GM19043 (cell line): ENCODE data around the gene KRT72.

Experiments used
- ATAC-seq: cut with Tn5 transposase; IDR thresholded peaks from one replicate; pipeline ENCODE4 v1.9.1; 2021; ENCODE audit warnings: low read depth; ENCODE audit not compliant: unreplicated experiment

Gene KRT72

DNA sequence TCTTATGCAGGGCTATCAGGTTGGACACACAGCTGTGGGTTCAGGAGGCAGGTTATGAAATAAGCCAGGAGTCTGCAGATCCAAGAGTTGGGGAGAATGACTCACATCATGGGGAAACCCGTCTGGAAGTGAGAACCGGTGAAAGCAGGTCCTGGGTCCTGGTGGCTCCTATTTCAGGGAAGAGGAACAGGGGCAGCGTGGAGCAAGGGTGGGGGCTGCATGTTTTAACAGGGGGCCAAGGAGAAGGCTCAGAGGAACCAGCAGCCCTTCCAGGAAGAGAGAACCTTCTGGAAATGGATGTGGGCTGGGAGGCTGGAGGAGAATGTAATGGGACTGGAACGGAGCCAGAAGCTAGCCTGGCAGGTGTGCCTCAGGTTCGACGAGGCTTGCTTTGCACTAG lies 19.8 kb downstream of the KRT72 start:
- ATAC-seq: no peak

DNA sequence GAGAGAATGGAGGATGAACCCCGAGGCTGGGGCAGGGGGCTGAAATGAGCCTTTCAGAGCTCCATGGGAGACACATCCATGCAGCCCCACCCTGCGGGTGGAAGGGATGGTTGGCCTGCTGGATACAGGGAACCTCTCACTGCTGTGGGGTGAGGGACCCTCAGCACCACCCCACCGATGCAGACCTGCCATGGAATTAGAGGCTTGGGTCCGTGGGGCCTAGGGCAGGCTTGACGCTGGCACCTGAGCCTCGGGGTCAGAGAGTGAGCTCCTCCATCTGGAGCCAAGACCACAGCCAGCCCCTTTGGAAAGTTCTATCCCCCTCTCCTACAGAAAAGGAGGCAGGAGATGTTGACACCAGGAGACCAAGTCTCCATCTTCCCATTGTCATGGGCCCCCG lies 20.2 kb downstream of the KRT72 start:
- ATAC-seq: no peak

DNA sequence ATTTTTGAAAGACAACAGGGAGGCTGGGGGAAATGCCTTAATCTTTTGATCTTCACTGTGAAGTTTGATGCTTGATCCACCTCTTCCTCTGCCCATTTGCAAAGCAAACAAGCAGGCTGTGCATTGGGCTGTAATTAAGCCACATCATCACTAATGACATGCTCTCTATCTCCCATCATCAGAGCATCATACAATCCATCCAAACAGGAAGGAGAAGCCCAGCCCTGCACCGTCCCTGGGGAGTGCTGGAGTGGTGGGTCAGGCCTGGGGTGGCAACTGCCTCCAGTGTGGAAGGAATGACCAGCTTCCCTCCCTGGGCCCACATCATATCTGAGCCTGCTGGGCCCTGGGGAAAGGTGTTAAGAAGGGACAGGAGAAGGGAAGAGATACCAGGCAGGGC lies 20.8 kb downstream of the KRT72 start:
- no peak for ATAC-seq

DNA sequence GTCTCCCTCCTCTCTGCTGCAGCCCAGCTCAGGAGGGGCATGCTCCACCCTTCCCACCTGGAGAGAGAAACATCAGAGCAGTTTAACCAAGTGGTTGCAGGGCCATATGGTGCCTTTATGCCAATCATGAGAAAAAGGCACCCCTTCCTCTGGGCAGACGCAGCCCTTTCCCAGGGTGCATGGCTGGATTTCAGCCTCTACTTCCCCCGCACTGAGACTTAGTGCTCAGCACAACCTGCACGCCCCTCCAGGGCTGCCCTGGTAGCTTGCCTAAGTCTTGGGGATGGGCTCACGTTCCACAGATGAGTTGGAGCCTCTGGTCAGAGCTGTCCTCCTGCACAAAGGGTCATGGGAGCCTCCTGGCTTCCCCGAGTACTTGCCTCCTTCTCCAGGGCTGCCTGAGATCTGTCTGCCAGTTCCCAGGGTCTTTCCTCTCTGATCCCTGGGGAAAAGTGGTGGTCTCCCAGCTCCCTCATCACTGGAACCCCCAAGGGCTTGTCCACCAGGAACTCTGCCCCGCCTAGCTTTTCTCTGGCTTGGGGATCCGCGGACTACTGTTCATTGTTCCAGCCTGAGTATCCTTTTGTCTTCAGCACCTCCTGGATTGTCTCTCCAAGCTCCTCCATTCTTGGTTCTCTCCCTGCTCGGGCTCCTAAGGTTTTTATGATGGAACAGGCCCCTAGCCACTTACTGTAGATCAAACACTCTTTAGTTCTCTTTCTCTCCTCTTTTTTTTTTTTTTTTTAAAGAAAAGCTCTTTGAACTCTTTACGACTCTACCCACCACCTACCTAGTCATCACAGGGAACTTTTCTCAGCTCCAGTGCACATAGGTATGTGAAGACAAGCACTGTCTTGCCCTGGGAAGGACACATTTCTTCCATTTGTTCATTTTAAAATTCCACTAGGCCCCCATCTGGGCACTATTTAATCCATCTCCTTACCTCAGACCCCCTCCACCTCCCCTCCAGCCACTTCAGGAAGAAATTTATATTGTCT lies 21.5 kb downstream of the KRT72 start:
- no peak for ATAC-seq

DNA sequence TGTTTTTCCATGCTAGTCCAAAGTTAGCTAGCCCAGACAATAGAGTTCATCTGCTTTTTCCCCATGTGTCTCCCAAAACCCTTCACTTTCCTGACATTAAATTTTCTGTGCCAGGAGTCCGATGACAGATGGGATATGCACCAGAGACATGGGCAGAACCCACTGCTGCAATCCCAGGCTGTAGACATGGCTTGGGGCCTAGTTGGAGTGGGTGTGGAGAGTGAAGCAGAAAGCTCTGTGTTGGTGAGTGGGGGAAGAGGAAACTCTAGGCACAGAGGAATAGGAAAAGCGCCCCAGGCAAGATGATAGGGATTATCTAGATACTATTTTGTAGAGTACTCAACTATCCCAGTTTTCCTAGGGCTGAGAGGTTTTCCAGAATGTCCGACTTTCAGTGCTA lies 22.8 kb downstream of the KRT72 start:
- no peak for ATAC-seq

DNA sequence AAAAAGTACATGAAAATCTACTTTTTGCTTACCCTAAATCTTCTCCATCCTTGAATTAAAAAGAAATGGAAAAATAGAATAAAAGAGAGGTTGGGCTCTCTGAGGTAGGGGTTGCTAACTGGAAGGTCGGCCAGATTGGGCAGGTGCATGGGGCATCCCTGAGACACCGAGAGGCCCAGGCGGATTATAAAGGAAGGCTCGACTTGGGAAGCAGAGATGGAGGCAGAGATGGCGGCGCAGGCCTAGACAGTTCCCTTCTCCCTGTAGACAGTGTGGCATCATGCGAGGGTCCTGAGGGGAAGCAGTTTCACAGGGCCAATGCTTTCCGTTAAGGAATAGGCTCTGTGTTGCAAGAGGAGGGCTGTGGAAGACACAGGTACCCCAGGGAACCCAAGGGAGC lies 23.9 kb downstream of the KRT72 start:
- ATAC-seq: no peak

DNA sequence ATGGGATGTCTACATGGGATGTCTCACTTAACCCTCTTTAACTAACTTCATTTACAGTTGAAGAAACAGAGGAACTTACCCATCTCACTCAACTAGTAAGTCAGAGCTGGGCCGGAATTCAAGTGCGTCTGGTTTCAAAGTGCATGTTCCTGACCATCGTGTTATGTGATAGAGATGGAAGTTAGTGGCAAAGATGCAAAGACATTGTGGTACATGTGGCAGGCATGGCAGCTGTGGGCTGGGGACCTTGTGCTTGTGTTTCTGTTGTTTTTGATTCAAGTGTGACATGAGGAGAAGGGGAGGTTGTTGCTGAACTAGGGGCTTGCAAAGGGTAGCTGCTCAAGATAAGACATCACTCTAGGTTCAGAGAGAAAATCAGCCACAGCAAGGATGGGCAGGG lies 25.3 kb downstream of the KRT72 start:
- no peak for ATAC-seq

DNA sequence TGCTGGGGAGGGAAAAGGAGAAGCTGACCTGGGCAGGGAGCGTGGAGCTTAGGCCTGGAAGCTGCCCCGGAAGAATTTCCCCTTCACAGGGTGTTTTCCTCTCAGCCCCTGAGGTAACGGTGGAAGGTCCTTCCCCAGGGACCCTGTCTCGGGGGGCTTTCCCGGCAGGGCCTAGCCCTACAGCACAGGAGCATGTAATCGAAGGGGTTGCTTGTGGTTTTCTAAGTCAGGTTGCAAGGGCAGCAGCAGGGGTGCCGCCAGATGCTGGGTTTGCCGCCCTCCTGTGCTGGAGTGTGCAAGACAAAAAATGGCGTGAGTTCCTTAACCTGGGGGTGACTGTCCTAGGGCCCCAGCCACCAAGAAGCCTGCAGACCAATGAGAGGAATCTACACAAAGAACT lies 26.0 kb downstream of the KRT72 start:
- no peak for ATAC-seq

DNA sequence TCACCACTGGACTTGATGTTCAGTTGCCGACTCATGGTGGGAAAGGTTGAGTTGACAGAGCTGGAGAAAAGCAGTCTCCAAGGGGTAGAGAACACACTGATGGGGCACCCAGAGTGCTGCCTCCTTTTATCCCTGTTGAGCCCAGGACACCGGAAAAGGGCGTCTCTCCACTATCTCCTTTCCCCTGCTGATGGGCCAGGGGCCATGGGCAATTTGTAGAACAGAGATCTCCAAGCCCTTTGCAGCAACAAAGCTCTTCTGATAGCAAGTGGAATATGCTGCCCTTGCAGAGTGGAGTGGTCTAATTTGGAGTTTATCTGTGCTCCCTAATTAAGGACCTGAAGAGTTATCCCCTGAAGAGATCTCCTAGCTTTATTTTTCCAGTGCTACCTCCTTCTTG lies 27.5 kb downstream of the KRT72 start, which contains the start of gene KRT74:
Gene KRT74 (minus strand): TSS at position 101 of the 400 bp plus-strand sequence. CDS start 66 bp downstream, at position 35.
- ATAC-seq: no peak

DNA sequence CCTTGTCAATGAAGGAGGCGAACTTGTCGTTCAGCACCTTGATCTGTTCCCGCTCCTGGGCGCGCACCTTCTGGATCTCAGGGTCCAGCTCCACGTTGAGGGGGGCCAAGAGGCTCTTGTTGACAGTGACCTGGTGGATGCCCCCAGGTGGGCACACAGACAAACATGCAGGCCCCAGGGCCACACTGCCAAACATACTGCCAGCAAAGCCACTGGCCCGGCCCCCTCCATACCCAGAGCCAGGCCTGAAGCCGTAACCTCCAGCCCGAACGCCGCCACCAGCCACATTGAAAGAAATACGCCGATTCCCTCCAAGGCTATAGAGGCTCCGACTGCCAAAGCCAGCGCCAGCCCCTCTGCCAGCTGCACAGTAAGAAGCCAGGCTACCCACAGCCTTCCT lies 28.0 kb downstream of the KRT72 start:
- no peak for ATAC-seq

DNA sequence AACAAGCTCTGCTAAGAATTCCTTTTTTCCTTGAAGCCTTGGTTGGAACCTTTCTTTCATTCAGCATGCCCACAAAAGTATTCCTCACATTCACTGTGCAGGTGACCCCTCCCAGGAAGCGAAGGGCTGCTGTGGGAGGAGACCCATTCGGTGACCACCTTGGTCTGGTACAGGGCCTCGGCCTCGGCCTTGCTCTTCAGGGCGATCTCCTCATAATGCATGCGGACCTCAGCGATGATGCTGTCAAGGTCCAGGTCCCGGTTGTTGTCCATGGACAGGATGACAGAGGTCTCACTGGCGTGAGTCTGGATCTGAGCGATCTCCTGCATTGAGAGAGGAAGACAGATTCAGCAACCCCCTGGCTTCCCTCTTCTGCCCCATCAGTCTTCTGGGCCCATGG lies 30.8 kb downstream of the KRT72 start:
- ATAC-seq: no peak

DNA sequence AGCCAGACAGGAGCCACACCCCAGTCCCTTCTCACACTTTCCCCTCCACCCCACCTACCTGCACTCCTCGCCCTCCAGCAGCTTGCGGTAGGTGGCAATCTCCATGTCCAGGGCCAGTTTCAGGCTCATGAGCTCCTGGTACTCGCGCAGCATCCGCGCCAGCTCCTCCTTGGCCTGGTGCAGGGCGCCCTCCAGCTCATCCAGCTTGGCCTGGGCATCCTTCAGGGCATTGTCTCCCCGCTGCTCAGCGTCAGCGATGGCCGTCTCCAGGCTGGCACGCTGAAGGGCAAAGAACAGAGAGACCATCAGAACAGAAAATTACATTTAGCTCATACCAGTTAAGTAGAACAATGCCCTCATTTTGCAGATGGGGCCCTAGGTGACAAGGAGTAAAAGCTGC lies 33.2 kb downstream of the KRT72 start:
- no peak for ATAC-seq

DNA sequence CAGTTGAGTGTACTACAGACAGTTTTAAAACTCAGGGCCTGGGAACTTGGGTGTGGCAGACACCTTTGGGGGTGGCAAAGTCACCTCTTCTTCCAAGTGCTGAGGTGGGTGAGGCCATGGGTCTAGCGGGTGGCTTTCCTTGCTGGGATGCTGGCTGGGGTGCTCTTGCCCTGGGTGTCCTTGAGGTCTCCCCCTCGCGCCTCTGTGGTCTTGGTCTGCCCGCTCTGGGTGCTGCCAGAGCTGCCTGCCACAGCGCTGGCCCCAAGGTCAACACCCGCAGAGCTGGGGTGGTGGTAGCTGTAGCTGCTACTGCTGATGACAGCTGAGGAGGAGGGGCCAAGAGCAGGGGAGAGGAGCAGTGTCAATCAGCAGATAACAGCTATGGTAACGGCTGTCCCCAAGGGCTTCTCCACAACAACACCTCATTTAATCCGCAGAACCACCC lies 34.4 kb downstream of the KRT72 start:
- ATAC-seq: no peak

DNA sequence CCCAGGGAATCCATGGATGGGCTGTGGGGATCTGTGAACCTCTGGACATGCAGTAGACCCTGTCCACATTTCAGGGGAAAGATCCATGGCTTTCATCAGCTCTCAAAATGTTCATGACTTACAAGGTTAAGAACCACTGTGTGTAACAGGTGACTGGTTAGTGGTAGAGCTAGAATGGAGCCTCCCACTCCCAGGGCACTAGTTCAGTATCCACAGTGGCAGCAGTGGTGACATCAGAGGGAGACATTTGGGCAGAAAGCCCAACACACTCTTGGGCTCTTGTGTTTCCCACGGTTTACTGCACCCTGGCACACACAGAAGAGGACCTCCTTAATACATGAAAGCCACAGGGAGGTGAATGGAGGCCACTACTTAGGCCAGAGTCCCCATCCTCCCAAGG lies 36.7 kb downstream of the KRT72 start:
- ATAC-seq: no peak

DNA sequence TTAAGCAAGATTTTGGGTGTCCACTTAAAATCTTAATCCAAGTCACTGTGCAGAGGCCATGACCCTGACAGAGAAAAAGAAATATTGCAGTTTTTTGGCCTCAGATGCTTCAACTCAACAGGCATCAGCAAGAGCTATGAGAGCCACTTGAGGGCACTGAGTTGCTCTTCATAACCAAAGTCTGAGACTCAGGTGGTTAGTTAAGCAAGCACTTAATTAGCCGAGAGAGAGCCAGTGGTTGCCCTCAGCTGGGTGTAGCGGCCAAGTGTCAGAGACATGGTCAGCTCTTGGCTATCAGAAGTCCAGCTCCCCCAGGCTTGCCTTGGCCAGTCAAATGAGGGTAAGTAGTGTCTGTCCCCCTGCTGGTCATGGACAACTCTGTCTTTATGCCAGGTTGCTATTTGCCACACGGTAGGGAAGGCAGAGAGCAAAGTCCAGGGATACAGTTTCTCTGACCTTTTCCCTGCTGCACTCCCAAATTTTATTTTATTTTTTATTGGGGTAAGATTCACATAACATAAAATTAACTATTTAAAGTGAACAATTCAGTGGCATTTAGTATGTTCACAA lies 39.3 kb downstream of the KRT72 start:
- ATAC-seq: no peak

DNA sequence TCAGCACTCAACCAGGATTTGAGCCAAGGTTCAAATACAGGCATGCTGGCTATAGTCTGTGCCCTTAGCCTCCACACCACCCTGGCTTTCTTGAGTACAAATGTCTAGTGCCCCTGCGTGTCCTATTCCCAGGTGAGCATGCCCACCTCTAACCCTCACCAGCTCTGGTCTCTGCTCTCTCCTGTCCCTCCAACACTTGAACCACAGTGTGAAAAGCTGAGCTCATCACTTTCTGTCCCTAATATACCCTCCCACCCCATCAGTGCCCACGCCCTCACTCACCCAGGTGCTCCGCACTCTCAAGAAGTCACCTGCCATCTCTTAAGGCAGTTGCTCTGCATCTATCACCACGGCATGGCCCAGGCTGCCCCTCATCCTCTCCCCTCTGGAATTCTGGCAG lies 41.3 kb downstream of the KRT72 start:
- no peak for ATAC-seq

DNA sequence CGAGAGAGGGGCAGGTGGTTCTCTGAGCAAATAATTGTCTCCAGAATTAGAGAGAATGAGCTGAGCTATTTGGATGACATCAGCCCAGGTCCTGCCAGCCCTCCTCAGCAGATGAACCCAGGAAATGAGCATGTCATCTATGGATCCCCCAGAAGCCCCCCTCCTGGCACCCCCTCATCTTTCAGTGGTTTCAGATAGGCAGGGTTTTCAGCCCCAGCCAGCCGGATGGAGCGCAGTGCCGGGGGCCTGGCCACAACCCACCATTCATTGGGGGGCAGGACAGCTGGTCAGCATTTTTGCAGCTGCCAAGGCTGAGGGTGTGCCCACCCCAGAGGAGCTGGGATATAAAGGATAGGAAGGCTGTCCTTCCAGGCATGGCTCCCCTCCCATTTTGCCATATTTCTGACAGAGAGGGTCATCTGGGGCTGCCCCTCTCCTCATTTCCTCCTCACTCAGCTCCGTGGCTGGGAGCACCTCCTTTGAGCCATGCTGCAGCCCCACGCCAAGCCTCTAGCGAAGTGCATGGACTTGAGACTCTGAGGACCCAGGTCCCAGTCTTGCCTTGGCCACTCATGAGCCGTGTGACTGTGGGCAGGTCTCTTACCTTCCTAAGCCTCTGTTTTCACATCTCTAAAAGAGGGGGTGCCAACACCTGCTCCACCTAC lies 42.4 kb downstream of the KRT72 start:
- no peak for ATAC-seq

DNA sequence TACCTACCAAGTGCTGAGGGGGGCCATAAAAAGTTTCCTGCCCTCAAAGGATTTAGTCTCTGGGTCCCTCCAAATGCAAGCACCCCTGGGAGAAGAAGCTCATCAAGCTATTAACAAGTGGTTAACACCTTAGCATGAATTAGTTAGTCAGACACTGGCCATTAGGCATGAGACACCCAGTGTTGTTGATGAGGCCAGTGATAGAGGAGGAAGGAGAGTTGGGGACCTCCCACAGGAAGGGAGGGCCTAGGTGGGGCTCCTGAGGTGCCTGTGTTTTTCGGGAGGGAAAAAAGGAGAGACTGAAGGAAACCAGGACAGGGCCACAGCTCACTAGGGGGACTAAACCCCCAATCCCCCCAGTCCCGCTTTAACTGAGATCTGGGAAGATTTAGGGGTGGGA lies 43.8 kb downstream of the KRT72 start:
- ATAC-seq: no peak

DNA sequence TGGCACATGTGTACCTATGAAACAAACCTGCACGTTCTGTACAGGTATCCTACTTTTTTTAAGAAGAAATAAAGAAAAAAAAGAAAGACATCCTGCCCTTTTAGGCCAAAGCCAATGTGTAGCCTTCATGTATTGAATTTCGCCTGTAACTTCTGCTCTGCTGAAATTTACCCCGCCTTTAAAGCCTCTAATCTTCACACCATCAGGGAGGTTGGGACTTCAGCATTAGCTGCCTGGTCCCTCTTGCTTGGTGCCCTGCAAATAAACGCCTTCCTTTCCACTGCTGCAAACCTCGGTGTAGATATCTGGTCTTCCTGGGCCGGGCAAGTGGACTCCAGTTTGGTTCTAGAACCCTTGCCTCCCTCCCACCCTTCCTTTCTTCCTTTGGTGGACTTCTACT lies 45.7 kb downstream of the KRT72 start:
- ATAC-seq: no peak

DNA sequence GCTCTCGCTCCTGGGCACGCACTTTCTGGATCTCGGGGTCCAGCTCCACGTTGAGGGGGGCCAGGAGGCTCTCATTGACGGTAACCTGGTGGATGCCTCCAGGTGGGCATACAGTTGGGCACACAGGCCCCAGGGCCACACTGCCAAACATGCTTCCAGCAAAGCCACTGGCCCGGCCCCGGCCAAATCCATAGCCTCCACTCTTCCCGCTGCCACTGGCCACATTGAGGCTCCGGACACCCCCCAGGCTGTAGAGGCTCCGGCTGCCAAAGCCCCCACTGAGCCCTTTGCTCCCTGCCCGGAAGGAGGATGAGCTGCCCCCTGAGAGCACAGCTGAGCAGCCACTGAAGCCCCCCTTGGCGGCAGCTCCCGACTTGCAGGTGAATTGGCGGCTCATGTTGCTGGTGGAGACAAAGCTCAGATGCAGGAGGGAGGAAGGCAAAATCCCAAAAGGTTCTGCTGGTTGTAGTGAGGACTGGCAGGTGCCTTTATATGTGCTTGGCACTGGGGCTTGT lies 48.5 kb downstream of the KRT72 start, which contains the start of gene KRT71:
Gene KRT71 (minus strand): TSS at position 465 of the 515 bp plus-strand sequence. CDS start 68 bp downstream, at position 397.
- ATAC-seq: no peak

DNA sequence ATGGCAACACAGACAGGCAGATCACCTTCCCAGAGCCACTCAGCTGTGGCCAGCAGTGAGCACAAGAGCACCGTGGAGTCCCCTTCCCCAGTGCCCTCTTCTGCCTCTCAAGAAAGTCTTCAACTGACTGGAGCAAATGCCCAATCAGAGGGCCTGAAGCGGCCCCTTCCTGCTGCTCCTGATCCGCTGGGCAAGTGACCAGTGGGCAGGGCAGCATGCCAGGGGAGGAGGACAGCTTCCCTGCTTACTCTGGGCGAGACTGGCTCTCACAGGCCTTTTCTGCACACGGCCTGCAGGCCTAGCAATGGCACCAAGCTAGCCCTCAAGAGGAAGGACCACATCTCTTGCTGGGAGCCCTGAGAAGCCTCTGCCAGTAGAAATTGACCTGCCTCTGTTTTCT lies 49.2 kb downstream of the KRT72 start:
- no peak for ATAC-seq
